ENCODE results near the gene EDIL3.

DNA sequence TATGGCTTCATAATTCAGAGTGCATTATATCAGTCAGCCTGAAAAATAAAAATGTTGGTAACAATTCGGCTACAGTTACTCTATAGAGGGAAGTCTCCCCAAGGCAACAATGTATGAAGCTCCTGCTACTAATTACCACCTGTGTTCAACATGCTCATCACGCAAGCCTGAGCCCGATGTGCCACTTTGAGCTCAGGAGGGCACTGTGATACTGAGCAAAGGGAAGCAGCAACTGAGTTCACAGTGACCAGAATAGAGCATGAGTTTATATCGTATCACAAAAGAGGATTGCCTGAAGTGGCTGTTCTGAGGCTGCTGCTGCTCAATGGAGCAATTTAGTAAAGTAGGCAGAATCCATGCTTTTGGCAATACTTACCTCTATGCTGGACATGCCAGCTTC, 462.0 kb downstream of the EDIL3 start:
- TF ChIP-seq CTCF (IDR thresholded peaks at IDR 0.05; ENCODE audit: poor library complexity) = no peak
- no peak for TF ChIP-seq EZH2 (IDR thresholded peaks at IDR 0.05; ENCODE audit: borderline replicate concordance)

Data from hepatocyte (in vitro differentiated cells).